ENCODE results near the gene DYNC1H1.
A peak's percentile ranks its signal among the peaks of the same experiment; 100 is the strongest.

DYNC1H1 gene

GRCh38 chr14:102095871-102096568 is 131.6 kb downstream of the DYNC1H1 start:
- peak; percentile 100 for DNase-seq

- DNase-seq = no peak
These were observed 132.3 kb downstream of the DYNC1H1 start for GRCh38 chr14:102096569-102097188.

- DNase-seq = peak; percentile 55
These were observed 133.2 kb downstream of the DYNC1H1 start for GRCh38 chr14:102097441-102098135.

- no peak for DNase-seq
These were observed 138.8 kb downstream of the DYNC1H1 start for GRCh38 chr14:102103062-102103695.

GRCh38 chr14:102105369-102105768 is 141.0 kb downstream of the DYNC1H1 start:
- no peak for DNase-seq
